Measurements from ENCODE around the gene CCDC6.

CCDC6 gene

GRCh38 chr10:59892697-59893096 lies 13.7 kb downstream of the CCDC6 start:
- Histone ChIP-seq H3K4me3 (no peak overlapping the region), H3K27ac (peak overlapping the region; percentile 63 to 76)
- TF ChIP-seq CTCF (IDR thresholded peaks at IDR 0.05) = no peak
- no peak for DNase-seq (ENCODE audit: low spot score)

- H3K4me3 ChIP-seq = no peak overlapping the region
- peak overlapping the region; percentile 57 to 76 for H3K27ac ChIP-seq
- DNase-seq (ENCODE audit: low spot score) = no peak
- TF ChIP-seq CTCF (IDR thresholded peaks at IDR 0.05) = no peak
These were observed 14.4 kb downstream of the CCDC6 start for GRCh38 chr10:59891936-59892335.

DNA sequence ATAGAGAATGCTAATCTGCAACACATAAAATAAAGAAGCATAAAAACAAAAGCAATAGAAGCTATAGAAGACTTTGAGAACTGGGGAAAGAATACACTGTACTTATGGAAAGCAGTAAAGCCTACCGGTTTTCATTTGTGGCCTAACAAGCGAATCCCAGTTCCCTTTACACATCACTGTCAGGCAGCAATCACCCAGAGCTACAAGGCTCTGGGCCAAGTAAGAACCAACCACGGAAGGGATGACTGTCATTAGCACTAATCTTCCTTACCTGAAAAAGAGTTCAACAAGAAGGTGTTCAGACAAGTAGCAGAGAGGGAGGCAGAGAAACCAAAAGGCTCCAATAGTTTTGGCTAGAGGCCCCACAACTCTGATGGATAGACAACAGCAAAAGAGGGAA lies 15.0 kb downstream of the CCDC6 start:
- peak overlapping the region; percentile 17 to 57 for H3K27ac ChIP-seq
- no peak for DNase-seq (ENCODE audit: low spot score)
- no peak overlapping the region for H3K4me3 ChIP-seq
- TF ChIP-seq CTCF (IDR thresholded peaks at IDR 0.05) = no peak

GRCh38 chr10:59888781-59889435 lies 17.4 kb downstream of the CCDC6 start:
- no peak for DNase-seq (ENCODE audit: low spot score)
- no peak for TF ChIP-seq CTCF (IDR thresholded peaks at IDR 0.05)
- Histone ChIP-seq H3K27ac (no peak overlapping the region), H3K4me3 (no peak overlapping the region)

GRCh38 chr10:59887972-59888640 lies 18.2 kb downstream of the CCDC6 start:
- Histone ChIP-seq H3K4me3 (no peak overlapping the region), H3K27ac (no peak overlapping the region)
- no peak for DNase-seq (ENCODE audit: low spot score)
- no peak for TF ChIP-seq CTCF (IDR thresholded peaks at IDR 0.05)

GRCh38 chr10:59887006-59887405 lies 19.4 kb downstream of the CCDC6 start:
- Histone ChIP-seq H3K4me3 (no peak overlapping the region), H3K27ac (no peak overlapping the region)
- TF ChIP-seq CTCF (IDR thresholded peaks at IDR 0.05) = no peak
- DNase-seq (ENCODE audit: low spot score) = no peak

Measured in coronary artery (tissue), 2 donors.